Endothelial cell of umbilical vein (primary cell): ENCODE data around the gene ZNF580. TPM values are rescaled to one million over a fixed set of nuclear protein-coding genes. Genes with fewer than 3 reads are reported as not detected.

Experiments
- BruUV-seq: library from RNA; stranded (reverse); fragments of 400-500 nt; replicated peaks from 2 replicates; lab custom pipeline; 2021; lab: Mats Ljungman, UMichigan
- CTCF ChIA-PET: fragments of 300-600, 350-600 bp; sonication (Branson Sonifier 250); formaldehyde crosslinking; loops from one replicate; lab custom pipeline; 2021; ENCODE audit warnings: antibody characterized with exemption, inconsistent platforms; lab: Charles Lee
- POLR2A ChIA-PET: fragments of 300-600, 350-600 bp; sonication (Branson Sonifier 250); formaldehyde crosslinking; loops from one replicate; lab custom pipeline; 2021; ENCODE audit warnings: antibody characterized with exemption, inconsistent platforms; lab: Charles Lee
- DNase-seq: peaks from one replicate; pipeline ENCODE4 v3.0.0-alpha.2; 2011; ENCODE audit warnings: low read depth, low spot score
- FAIRE-seq: peaks from 2 replicates; lab custom pipeline; 2011; peaks lifted over from hg19 to GRCh38; lab: Jason Lieb, UNC
- H2AFZ ChIP-seq: 2 replicates; pipeline ENCODE4 v1.6.0; 2012; ENCODE audit warnings: low read depth, low read length, control low read depth, inconsistent platforms
- H3K27ac ChIP-seq: 2 replicates; pipeline ENCODE4 v1.5.1; 2011; ENCODE audit warnings: low read depth, mild to moderate bottlenecking, control low read depth, low read length, moderate library complexity; ENCODE audit not compliant: insufficient read depth
- H3K27me3 ChIP-seq, 2 experiments: 2 replicates each; pipeline versions ENCODE4 v1.6.0 to v1.6.1; 2011; ENCODE audit warnings: low read length in 2 of 2, mixed read lengths in 1 of 2; ENCODE audit not compliant: control insufficient read depth in 2 of 2, insufficient read depth in 2 of 2
- H3K36me3 ChIP-seq, 2 experiments: 2 replicates in 1 of 2; 3 replicates in 1 of 2; pipeline ENCODE4 v1.5.1; 2011; ENCODE audit warnings: low read length in 2 of 2, mild to moderate bottlenecking in 1 of 2, moderate library complexity in 1 of 2; ENCODE audit not compliant: control insufficient read depth in 2 of 2, insufficient read depth in 2 of 2; ENCODE audit errors: extremely low read depth in 1 of 2
- H3K4me1 ChIP-seq: 3 replicates; pipeline ENCODE4 v1.5.1; 2011; ENCODE audit warnings: mild to moderate bottlenecking, low read length; ENCODE audit not compliant: control insufficient read depth, insufficient read depth; ENCODE audit errors: extremely low read depth
- H3K4me2 ChIP-seq: 2 replicates; pipeline ENCODE4 v1.6.1; 2011; ENCODE audit warnings: low read length, control low read depth, mixed read lengths; ENCODE audit not compliant: insufficient read depth
- H3K4me3 ChIP-seq, 3 experiments: fragments of 200-600 bp in 1 of 3; sonication (generic), shearing (Covaris generic) in 1 of 3; replicated peaks in 1 of 3; 2 replicates each; pipeline ENCODE4 v1.5.1; 2011 to 2016; ENCODE audit warnings: control low read depth in 3 of 3, low read length in 3 of 3, mild to moderate bottlenecking in 2 of 3, inconsistent platforms in 1 of 3, low read depth in 1 of 3, moderate library complexity in 1 of 3; ENCODE audit not compliant: insufficient read depth in 1 of 3
- H3K79me2 ChIP-seq: 2 replicates; pipeline ENCODE4 v1.6.0; 2012; ENCODE audit warnings: low read length, inconsistent platforms; ENCODE audit not compliant: control insufficient read depth, insufficient read depth
- H3K9ac ChIP-seq: replicated peaks from 2 replicates; pipeline ENCODE3; 2011; ENCODE audit warnings: low read length, control low read depth; ENCODE audit not compliant: insufficient read depth; ENCODE audit errors: extremely low read depth
- H3K9me1 ChIP-seq: replicated peaks from 3 replicates; pipeline ENCODE4 v1.6.0; 2011; ENCODE audit warnings: mild to moderate bottlenecking, low read length; ENCODE audit not compliant: control insufficient read depth, insufficient read depth; ENCODE audit errors: extremely low read depth
- H3K9me3 ChIP-seq: replicated peaks from 2 replicates; pipeline ENCODE4 v1.5.1; 2012; ENCODE audit warnings: low read length, inconsistent platforms; ENCODE audit not compliant: control insufficient read depth, insufficient read depth
- H4K20me1 ChIP-seq: replicated peaks from 2 replicates; pipeline ENCODE3; 2011; ENCODE audit warnings: mild to moderate bottlenecking, low read length; ENCODE audit not compliant: control insufficient read depth, insufficient read depth; ENCODE audit errors: extremely low read depth
- EZH2 ChIP-seq: IDR thresholded peaks from 2 replicates; pipeline ENCODE4 v1.6.1; 2012; ENCODE audit warnings: borderline replicate concordance, low read depth, mild to moderate bottlenecking, moderate library complexity, low read length, inconsistent platforms; ENCODE audit not compliant: severe bottlenecking
- FOS ChIP-seq: IDR thresholded peaks from 2 replicates; pipeline ENCODE4 v1.6.1; 2011; ENCODE audit warnings: mild to moderate bottlenecking, low read length, moderate library complexity, borderline replicate concordance; ENCODE audit not compliant: insufficient read depth
- GATA2 ChIP-seq: IDR thresholded peaks from 2 replicates; pipeline ENCODE4 v1.7.0; 2011; ENCODE audit warnings: low read depth, mild to moderate bottlenecking, moderate library complexity, mixed read lengths, low read length; ENCODE audit not compliant: insufficient read length, insufficient read depth
- JUN ChIP-seq: IDR thresholded peaks from 2 replicates; pipeline ENCODE4 v1.6.1; 2011; ENCODE audit warnings: borderline replicate concordance, low read depth; ENCODE audit not compliant: insufficient read length, insufficient read depth
- MYC ChIP-seq: IDR thresholded peaks from one replicate; pipeline ENCODE4 v1.6.1; 2011; ENCODE audit warnings: mild to moderate bottlenecking, low read depth, low read length
- POLR2A ChIP-seq: IDR thresholded peaks from 2 replicates; pipeline ENCODE4 v1.6.1; 2012; ENCODE audit warnings: low read depth, mild to moderate bottlenecking, control low read depth, low read length
- POLR2AphosphoS5 ChIP-seq: IDR thresholded peaks from 2 replicates; pipeline ENCODE4 v1.6.1; 2012; ENCODE audit warnings: low read depth, mild to moderate bottlenecking, control low read depth, low read length, moderate library complexity; ENCODE audit not compliant: insufficient read depth
- dilution Hi-C: fragments of 300-500 bp; cut with MboI; formaldehyde crosslinking; loops from one replicate; pipeline ENCODE4 v1.15.0; 2019; ENCODE audit warnings: low sequenced_read_pairs; ENCODE audit not compliant: extremely low pct_ligation_motif_present
- intact Hi-C: fragments of 100-400 bp; cut with micrococcal nuclease; formaldehyde crosslinking; loops from one replicate; pipeline ENCODE4 v1.10.0; 2022
- polyA plus RNA-seq, 4 experiments: library from polyadenylated mRNA; depleted of rRNA in 3 of 4; stranded (reverse) in 3 of 4; unstranded in 1 of 4; fragments of >200 nt; gene quantifications; 2 replicates each; pipeline versions ENCODE4 v1.2.1 to v1.2.3, GENCODE V29; 2011 to 2012; ENCODE audit warnings: missing spikeins in 1 of 4
- total RNA-seq: library from RNA; stranded (reverse); gene quantifications from 2 replicates; pipeline ENCODE4 v1.2.3, GENCODE V29; 2021
- TF ChIP-seq, protein P1 (sequence below), 2 donors: IDR thresholded peaks; 1 replicate in 1 of 2; 2 replicates in 1 of 2; pipeline ENCODE4 v1.5.1; 2011; ENCODE audit warnings: low read length in 2 of 2, mild to moderate bottlenecking in 2 of 2, moderate library complexity in 2 of 2, control low read depth in 1 of 2, inconsistent platforms in 1 of 2, low read depth in 1 of 2; ENCODE audit not compliant: insufficient read depth in 1 of 2; ENCODE audit errors: extremely low read depth in 1 of 2
- TF ChIP-seq, protein P2 (sequence below): IDR thresholded peaks from 2 replicates; pipeline ENCODE4 v1.6.1; 2011; ENCODE audit not compliant: insufficient read depth, insufficient read length

Gene ZNF580
- total and polyA plus RNA-seq, 2 donors (not counting 3 experiments of a cell fraction or from before 2014, with no cell fraction given), result 13.7 to 41.1 TPM

DNA sequence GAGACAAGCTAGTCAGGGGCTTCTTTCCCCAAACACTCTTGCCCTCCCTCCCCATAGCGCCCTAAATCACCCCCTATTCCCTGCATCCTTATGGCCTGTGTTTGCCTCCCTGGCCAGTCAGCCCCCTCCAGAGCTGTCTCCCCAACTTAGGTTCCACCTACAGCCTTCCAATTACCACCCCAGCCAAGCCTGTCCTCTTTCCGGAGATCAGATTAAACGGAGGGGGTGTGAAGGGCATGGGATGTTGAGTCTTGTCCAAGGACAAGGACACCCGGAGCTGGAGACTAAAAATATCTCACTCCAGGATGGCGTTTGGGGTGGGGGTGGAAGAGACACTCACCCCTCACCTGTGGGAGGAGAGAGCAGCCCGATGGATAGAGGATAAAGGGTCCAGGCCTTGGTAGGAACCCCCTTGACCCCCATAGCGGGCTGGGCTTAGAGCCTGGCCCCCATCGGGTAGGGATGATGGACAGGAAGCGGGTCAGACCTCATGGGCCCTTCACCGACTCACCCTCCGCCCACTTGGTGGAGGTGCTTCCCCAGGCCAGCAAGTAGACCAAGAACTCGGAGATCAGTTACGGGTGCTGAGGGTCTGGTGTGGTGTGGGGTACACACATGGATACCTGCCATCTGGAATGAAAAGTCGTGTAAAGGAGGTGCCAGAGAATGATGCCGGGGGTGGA lies 29.4 kb upstream of the ZNF580 start:
- no peaks in the 10 kb centered on the region for H3K9me3 ChIP-seq
- peaks cover 28% of the 10 kb centered on the region for H3K79me2 ChIP-seq
- no peak overlapping the region for H2AFZ ChIP-seq
- no peaks in the 10 kb centered on the region for H3K27me3 ChIP-seq
- H3K4me2 ChIP-seq, result no peak overlapping the region
- no peak for FAIRE-seq
- no peak overlapping the region for H3K4me3 ChIP-seq
- H3K9ac ChIP-seq, result no peak overlapping the region
- no peaks in the 10 kb centered on the region for H3K9me1 ChIP-seq
- H3K27ac ChIP-seq, result no peak overlapping the region
- BruUV-seq, result no TSS peak
- TF ChIP-seq FOS (no peak), POLR2AphosphoS5 (no peak), JUN (no peak), EZH2 (no peak), POLR2A (no peak), MYC (no peak), GATA2 (no peak)
- TF ChIP-seq, protein P1, sequence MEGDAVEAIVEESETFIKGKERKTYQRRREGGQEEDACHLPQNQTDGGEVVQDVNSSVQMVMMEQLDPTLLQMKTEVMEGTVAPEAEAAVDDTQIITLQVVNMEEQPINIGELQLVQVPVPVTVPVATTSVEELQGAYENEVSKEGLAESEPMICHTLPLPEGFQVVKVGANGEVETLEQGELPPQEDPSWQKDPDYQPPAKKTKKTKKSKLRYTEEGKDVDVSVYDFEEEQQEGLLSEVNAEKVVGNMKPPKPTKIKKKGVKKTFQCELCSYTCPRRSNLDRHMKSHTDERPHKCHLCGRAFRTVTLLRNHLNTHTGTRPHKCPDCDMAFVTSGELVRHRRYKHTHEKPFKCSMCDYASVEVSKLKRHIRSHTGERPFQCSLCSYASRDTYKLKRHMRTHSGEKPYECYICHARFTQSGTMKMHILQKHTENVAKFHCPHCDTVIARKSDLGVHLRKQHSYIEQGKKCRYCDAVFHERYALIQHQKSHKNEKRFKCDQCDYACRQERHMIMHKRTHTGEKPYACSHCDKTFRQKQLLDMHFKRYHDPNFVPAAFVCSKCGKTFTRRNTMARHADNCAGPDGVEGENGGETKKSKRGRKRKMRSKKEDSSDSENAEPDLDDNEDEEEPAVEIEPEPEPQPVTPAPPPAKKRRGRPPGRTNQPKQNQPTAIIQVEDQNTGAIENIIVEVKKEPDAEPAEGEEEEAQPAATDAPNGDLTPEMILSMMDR (IDR thresholded peaks at IDR 0.05; ENCODE audit: extremely low read depth in 1 of 2, insufficient read depth in 1 of 2, low read depth in 1 of 2, low read length in 2 of 2), result no peak
- TF ChIP-seq, protein P2, sequence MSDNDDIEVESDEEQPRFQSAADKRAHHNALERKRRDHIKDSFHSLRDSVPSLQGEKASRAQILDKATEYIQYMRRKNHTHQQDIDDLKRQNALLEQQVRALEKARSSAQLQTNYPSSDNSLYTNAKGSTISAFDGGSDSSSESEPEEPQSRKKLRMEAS, result no peak
- no peaks in the 10 kb centered on the region for H4K20me1 ChIP-seq
- dilution Hi-C loops (no loop called here), intact Hi-C loops (no loop called here)
- H3K36me3 ChIP-seq, result peaks cover 2 to 22% of the 10 kb centered on the region in 2 experiments
- ChIA-PET POLR2A (no interaction called here), CTCF (no interaction called here)
- no peak for DNase-seq
- peaks cover 6% of the 10 kb centered on the region for H3K4me1 ChIP-seq
